Fibroblast of lung (primary cell): ENCODE data around the gene CYP1A2. TPM values are rescaled to one million over a fixed set of nuclear protein-coding genes. Genes with fewer than 3 reads are reported as not detected.

Experiments
- DNase-seq, 2 donors: peaks; one replicate each; pipeline versions ENCODE4 v3.0.0 to v3.0.0-alpha.2; 2010; ENCODE audit warnings: low read depth in 2 of 2
- H2AFZ ChIP-seq: 2 replicates; pipeline ENCODE4 v1.5.1; 2012; ENCODE audit warnings: low read length, control low read depth, inconsistent platforms
- H3K27ac ChIP-seq: 2 replicates; pipeline ENCODE4 v1.5.1; 2011; ENCODE audit warnings: low read length, control low read depth; ENCODE audit not compliant: insufficient read depth
- H3K27me3 ChIP-seq: 2 replicates; pipeline ENCODE4 v1.5.1; 2011; ENCODE audit warnings: mild to moderate bottlenecking, low read length; ENCODE audit not compliant: control insufficient read depth, insufficient read depth
- H3K36me3 ChIP-seq: 2 replicates; pipeline ENCODE4 v1.5.1; 2011; ENCODE audit warnings: low read length; ENCODE audit not compliant: control insufficient read depth, insufficient read depth
- H3K4me1 ChIP-seq: 2 replicates; pipeline ENCODE4 v1.5.1; 2011; ENCODE audit warnings: low read length; ENCODE audit not compliant: control insufficient read depth, insufficient read depth; ENCODE audit errors: extremely low read depth
- H3K4me2 ChIP-seq: 2 replicates; pipeline ENCODE4 v1.5.1; 2011; ENCODE audit warnings: low read length, control low read depth; ENCODE audit not compliant: insufficient read depth; ENCODE audit errors: extremely low read depth
- H3K4me3 ChIP-seq, 4 experiments: fragments of 200-600 bp in 1 of 4; sonication (generic) in 1 of 4; replicated peaks in 1 of 4; 2 replicates each; pipeline ENCODE4 v1.5.1; 2011 to 2016; ENCODE audit warnings: low read length in 4 of 4, low read depth in 3 of 4, mild to moderate bottlenecking in 3 of 4, control low read depth in 2 of 4, inconsistent platforms in 1 of 4, mixed read lengths in 1 of 4; ENCODE audit not compliant: insufficient read depth in 1 of 4; ENCODE audit errors: control extremely low read depth in 1 of 4
- H3K79me2 ChIP-seq: 2 replicates; pipeline ENCODE4 v1.5.1; 2012; ENCODE audit warnings: mild to moderate bottlenecking, low read length, inconsistent platforms; ENCODE audit not compliant: control insufficient read depth, insufficient read depth
- H3K9ac ChIP-seq: 2 replicates; pipeline ENCODE4 v1.5.1; 2011; ENCODE audit warnings: mild to moderate bottlenecking, low read length, control low read depth; ENCODE audit not compliant: insufficient read depth
- H3K9me3 ChIP-seq: 2 replicates; pipeline ENCODE4 v1.5.1; 2012; ENCODE audit warnings: low read depth, low read length; ENCODE audit not compliant: control insufficient read depth, insufficient read depth
- H4K20me1 ChIP-seq: 2 replicates; pipeline ENCODE4 v1.5.1; 2011; ENCODE audit warnings: low read length; ENCODE audit not compliant: control insufficient read depth, insufficient read depth; ENCODE audit errors: extremely low read depth
- EZH2 ChIP-seq: IDR thresholded peaks from 2 replicates; pipeline ENCODE4 v1.5.1; 2012; ENCODE audit warnings: low read length, control low read depth, mild to moderate bottlenecking; ENCODE audit errors: missing control alignments
- polyA plus RNA-seq, 2 donors: library from polyadenylated mRNA; depleted of rRNA in 1 of 2; stranded (reverse) in 1 of 2; unstranded in 1 of 2; fragments of >200 nt; gene quantifications; 2 replicates each; pipeline ENCODE4 v1.2.1, GENCODE V29; 2011 to 2012; ENCODE audit warnings: missing spikeins in 1 of 2
- total RNA-seq: library from RNA; depleted of rRNA; stranded (reverse); fragments of >200 nt; gene quantifications from 2 replicates; pipeline ENCODE4 v1.2.1, GENCODE V29; 2014
- TF ChIP-seq, protein P1 (sequence below), 2 donors: IDR thresholded peaks in 1 of 2; conservative IDR thresholded peaks in 1 of 2; 1 replicate in 1 of 2; 2 replicates in 1 of 2; pipeline ENCODE4 v1.5.1; 2011 to 2012; ENCODE audit warnings: low read length in 2 of 2, control low read depth in 1 of 2, inconsistent platforms in 1 of 2, low read depth in 1 of 2, mild to moderate bottlenecking in 1 of 2

Gene CYP1A2
- total and polyA plus RNA-seq, 2 donors (not counting 1 experiment from before 2014, with no cell fraction given): not detected

DNA sequence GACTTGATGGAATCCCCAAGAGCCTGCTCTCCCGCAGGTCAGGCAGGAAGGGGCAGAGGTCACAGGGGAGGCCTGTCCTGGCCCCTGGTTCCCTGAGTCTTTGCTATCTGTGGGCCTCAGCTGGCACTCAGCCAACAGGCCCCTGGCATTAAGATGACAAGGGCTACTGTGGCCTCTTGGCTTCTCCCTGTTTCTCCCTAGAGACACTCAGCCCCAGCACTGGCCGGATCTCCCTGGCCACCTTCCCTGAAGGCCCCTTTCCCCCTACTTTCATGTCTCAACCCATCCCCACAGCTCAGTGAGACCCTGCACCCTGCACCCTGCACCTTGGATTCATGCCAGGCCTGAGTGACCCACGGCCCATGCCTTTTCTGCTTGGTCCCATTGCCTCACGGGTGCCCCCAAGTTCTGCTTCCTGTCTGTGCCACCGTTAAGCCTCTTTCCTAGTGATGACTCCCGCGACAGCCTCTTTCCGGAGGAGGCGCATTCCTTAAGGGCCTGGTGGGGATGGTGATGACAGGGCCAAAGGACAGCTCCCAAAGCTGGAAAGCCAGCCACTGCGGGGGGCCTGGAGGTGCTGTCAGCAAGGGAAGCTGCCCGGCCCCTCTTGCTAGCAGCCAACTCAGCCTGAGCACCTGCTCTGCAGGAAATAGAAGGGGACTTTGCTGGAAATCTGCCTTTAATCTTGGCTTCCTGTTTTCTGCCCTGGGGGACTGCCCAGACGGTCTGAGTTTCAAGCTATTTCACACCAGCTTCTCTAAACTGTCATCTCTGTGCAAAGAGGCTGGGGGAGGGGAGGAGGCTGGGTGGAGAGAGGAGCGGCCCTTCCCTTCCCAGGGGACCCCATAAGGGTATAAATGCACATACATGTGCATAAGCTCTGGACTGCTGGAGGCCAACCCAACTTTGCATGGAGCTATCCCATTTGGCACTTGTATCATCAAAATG, 28.4 kb downstream of the CYP1A2 start:
- no peaks in the 10 kb centered on the region for H3K79me2 ChIP-seq
- H3K9ac ChIP-seq: no peak overlapping the region
- H3K4me3 ChIP-seq: no peak overlapping the region
- no peak overlapping the region for H2AFZ ChIP-seq
- peaks cover 13% of the 10 kb centered on the region for H3K4me1 ChIP-seq
- H3K9me3 ChIP-seq: no peaks in the 10 kb centered on the region
- TF ChIP-seq, protein P1, sequence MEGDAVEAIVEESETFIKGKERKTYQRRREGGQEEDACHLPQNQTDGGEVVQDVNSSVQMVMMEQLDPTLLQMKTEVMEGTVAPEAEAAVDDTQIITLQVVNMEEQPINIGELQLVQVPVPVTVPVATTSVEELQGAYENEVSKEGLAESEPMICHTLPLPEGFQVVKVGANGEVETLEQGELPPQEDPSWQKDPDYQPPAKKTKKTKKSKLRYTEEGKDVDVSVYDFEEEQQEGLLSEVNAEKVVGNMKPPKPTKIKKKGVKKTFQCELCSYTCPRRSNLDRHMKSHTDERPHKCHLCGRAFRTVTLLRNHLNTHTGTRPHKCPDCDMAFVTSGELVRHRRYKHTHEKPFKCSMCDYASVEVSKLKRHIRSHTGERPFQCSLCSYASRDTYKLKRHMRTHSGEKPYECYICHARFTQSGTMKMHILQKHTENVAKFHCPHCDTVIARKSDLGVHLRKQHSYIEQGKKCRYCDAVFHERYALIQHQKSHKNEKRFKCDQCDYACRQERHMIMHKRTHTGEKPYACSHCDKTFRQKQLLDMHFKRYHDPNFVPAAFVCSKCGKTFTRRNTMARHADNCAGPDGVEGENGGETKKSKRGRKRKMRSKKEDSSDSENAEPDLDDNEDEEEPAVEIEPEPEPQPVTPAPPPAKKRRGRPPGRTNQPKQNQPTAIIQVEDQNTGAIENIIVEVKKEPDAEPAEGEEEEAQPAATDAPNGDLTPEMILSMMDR (conservative IDR thresholded peaks at IDR 0.05 in 1 of 2, IDR thresholded peaks at IDR 0.05 in 1 of 2; ENCODE audit: low read depth in 1 of 2, low read length in 2 of 2): no peak
- no peak for TF ChIP-seq EZH2
- no peaks in the 10 kb centered on the region for H4K20me1 ChIP-seq
- H3K27me3 ChIP-seq: no peaks in the 10 kb centered on the region
- H3K4me2 ChIP-seq: no peak overlapping the region
- no peak overlapping the region for H3K27ac ChIP-seq
- no peak for DNase-seq
- no peaks in the 10 kb centered on the region for H3K36me3 ChIP-seq

DNA sequence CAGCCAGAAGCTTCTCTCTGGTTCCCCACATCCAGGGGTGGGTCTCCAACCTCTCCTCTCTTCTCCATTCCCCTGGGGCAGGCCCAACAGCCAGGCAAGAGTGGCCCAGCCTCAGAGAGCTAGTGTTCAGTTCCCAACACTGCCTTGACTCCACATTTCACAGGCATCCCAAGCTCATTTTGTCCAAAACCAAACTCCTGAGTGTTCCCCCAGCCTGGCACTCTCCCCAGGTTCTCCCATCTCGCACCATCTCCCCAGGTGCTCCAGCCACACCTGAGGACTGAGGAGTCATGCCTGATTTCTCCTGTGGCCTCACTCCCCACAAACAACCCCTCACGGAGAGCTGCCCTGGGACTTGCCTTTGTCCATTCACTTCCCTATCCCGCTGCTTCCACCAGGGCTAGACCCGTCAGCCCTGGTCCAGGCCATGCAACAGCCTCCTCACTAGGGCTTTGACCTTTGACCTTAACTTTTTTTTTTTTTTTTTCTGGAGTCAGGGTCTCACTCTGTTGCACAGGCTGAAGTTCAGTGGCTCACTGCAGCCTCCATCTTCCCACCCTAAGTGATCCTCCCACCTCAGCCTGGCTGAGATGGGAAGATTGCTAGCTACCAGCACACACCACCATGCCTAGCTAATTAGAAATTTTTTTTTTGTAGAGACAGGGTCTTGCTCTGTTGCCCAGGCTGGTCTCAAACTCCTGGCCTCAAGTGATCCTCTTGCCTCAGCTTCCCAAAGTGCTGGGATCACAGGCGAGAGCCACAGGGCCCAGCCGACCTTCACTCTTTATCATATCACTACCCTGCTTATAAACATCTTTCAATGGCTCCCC, 29.3 kb downstream of the CYP1A2 start:
- no peaks in the 10 kb centered on the region for H3K27me3 ChIP-seq
- H3K79me2 ChIP-seq: peaks cover 6% of the 10 kb centered on the region
- no peaks in the 10 kb centered on the region for H3K9me3 ChIP-seq
- no peak overlapping the region for H3K4me3 ChIP-seq
- no peak for TF ChIP-seq EZH2
- TF ChIP-seq, protein P1 (conservative IDR thresholded peaks at IDR 0.05 in 1 of 2, IDR thresholded peaks at IDR 0.05 in 1 of 2; ENCODE audit: low read depth in 1 of 2, low read length in 2 of 2): no peak
- H4K20me1 ChIP-seq: no peaks in the 10 kb centered on the region
- no peak overlapping the region for H3K27ac ChIP-seq
- H3K4me2 ChIP-seq: no peak overlapping the region
- H3K4me1 ChIP-seq: peaks cover 14% of the 10 kb centered on the region
- no peaks in the 10 kb centered on the region for H3K36me3 ChIP-seq
- no peak overlapping the region for H3K9ac ChIP-seq
- no peak for DNase-seq
- H2AFZ ChIP-seq: no peak overlapping the region

DNA sequence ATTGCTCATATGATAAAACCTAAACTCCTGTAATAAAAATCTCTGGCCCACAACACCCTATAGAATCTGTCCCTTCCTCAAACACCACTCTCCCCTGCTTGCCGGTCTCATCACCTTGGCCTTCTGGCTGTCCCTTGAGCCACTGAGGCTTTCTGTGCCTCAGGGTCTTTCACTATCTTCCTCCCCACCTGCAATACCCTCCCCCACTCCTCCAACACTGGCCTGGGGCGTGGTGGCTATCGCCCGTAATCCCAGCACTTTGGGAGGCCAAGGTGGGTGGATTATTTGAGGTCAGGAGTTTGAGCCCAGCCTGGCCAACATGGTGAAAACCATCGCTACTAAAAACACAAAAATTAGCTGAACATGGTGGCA, 29.9 kb downstream of the CYP1A2 start:
- H3K36me3 ChIP-seq: no peaks in the 10 kb centered on the region
- no peak for TF ChIP-seq EZH2
- TF ChIP-seq, protein P1 (conservative IDR thresholded peaks at IDR 0.05 in 1 of 2, IDR thresholded peaks at IDR 0.05 in 1 of 2; ENCODE audit: low read depth in 1 of 2, low read length in 2 of 2): no peak
- H3K4me1 ChIP-seq: peaks cover 19% of the 10 kb centered on the region
- H3K27ac ChIP-seq: no peak overlapping the region
- H3K27me3 ChIP-seq: no peaks in the 10 kb centered on the region
- H4K20me1 ChIP-seq: no peaks in the 10 kb centered on the region
- H3K4me3 ChIP-seq: no peak overlapping the region
- no peak overlapping the region for H3K4me2 ChIP-seq
- no peaks in the 10 kb centered on the region for H3K9me3 ChIP-seq
- H3K79me2 ChIP-seq: peaks cover 12% of the 10 kb centered on the region
- DNase-seq: no peak
- no peak overlapping the region for H2AFZ ChIP-seq
- no peak overlapping the region for H3K9ac ChIP-seq
